GM23338 (cell line): ENCODE measurements around the gene ATG7. TPM values are rescaled to one million over a fixed set of nuclear protein-coding genes. Genes with fewer than 3 reads are reported as not detected.
A peak's percentile ranks its signal among the peaks of the same experiment; 100 is the strongest.

Experiments used
- ATAC-seq: fragments of 200-7000 bp; cut with Tn5 transposase; 3 replicates; pipeline ENCODE4 v1.9.1; 2020
- DNase-seq: peaks from one replicate; pipeline ENCODE4 v3.0.0-alpha.2; 2015; ENCODE audit warnings: low spot score
- H2AFZ ChIP-seq: fragments of 200-600 bp; sonication (generic); 2 replicates; pipeline ENCODE4 v1.8.0; 2016; ENCODE audit warnings: antibody characterized with exemption, mild to moderate bottlenecking, moderate library complexity
- H3F3A ChIP-seq: fragments of 200-600 bp; sonication (generic); replicated peaks from 2 replicates; pipeline ENCODE4 v1.8.0; 2017; ENCODE audit warnings: antibody characterized with exemption, mixed run types, low read depth
- H3K27ac ChIP-seq: fragments of 200-600 bp; sonication (generic); 2 replicates; pipeline ENCODE4 v1.6.1; 2016; ENCODE audit warnings: low read depth
- H3K27me3 ChIP-seq: fragments of 200-600 bp; sonication (generic); 2 replicates; pipeline ENCODE4 v1.8.0; 2016; ENCODE audit warnings: mild to moderate bottlenecking, mixed run types, moderate library complexity; ENCODE audit not compliant: insufficient read depth
- H3K36me3 ChIP-seq: fragments of 200-600 bp; sonication (generic); 2 replicates; pipeline ENCODE4 v1.8.0; 2016; ENCODE audit warnings: mild to moderate bottlenecking; ENCODE audit not compliant: insufficient read depth
- H3K4me1 ChIP-seq: fragments of 200-600 bp; sonication (generic); 2 replicates; pipeline ENCODE4 v1.8.0; 2016; ENCODE audit warnings: mild to moderate bottlenecking, moderate library complexity; ENCODE audit not compliant: insufficient read depth
- H3K4me2 ChIP-seq: fragments of 200-600 bp; sonication (generic); 2 replicates; pipeline ENCODE4 v1.7.1; 2017; ENCODE audit warnings: mixed run types
- H3K4me3 ChIP-seq: fragments of 200-600 bp; sonication (generic); 2 replicates; pipeline ENCODE4 v1.6.1; 2016; ENCODE audit warnings: mixed run types
- H3K79me2 ChIP-seq: fragments of 200-600 bp; sonication (generic); replicated peaks from 2 replicates; pipeline ENCODE4 v1.8.0; 2017; ENCODE audit warnings: mild to moderate bottlenecking; ENCODE audit not compliant: insufficient read depth
- H3K9me2 ChIP-seq: fragments of 200-600 bp; sonication (generic); 2 replicates; pipeline ENCODE4 v1.8.0; 2017; ENCODE audit not compliant: insufficient read depth
- H4K20me1 ChIP-seq: fragments of 200-600 bp; sonication (generic); replicated peaks from 2 replicates; pipeline ENCODE4 v1.8.0; 2017; ENCODE audit warnings: mild to moderate bottlenecking; ENCODE audit not compliant: insufficient read depth
- H3K27ac Mint-ChIP-seq: 2 replicates; pipeline ENCODE4 v1.8.0; 2020; ENCODE audit warnings: inconsistent platforms, mild to moderate bottlenecking, moderate library complexity, mixed read lengths
- H3K27me3 Mint-ChIP-seq: 3 replicates; pipeline ENCODE4 v1.8.0; 2022; ENCODE audit warnings: low read depth, mild to moderate bottlenecking, moderate library complexity, mixed read lengths, inconsistent platforms; ENCODE audit not compliant: insufficient read depth, poor library complexity
- H3K36me3 Mint-ChIP-seq: 3 replicates; pipeline ENCODE4 v1.8.0; 2021; ENCODE audit warnings: low read depth, mild to moderate bottlenecking, inconsistent platforms, moderate library complexity, mixed read lengths
- H3K4me1 Mint-ChIP-seq: 3 replicates; pipeline ENCODE4 v1.8.0; 2020; ENCODE audit warnings: mild to moderate bottlenecking, inconsistent platforms, mixed read lengths
- H3K4me3 Mint-ChIP-seq: 3 replicates; pipeline ENCODE4 v1.8.0; 2021; ENCODE audit warnings: moderate library complexity, mild to moderate bottlenecking, inconsistent platforms, mixed read lengths
- H3K9me3 Mint-ChIP-seq: 3 replicates; pipeline ENCODE4 v1.8.0; 2020; ENCODE audit warnings: moderate library complexity, mild to moderate bottlenecking, inconsistent platforms, mixed read lengths
- CREB1 ChIP-seq: fragments of 250-450 bp; sonication (Bioruptor Pico); IDR thresholded peaks from 2 replicates; pipeline ENCODE4 v1.5.0; 2020; ENCODE audit warnings: low read depth, mild to moderate bottlenecking, moderate library complexity
- EZH2 ChIP-seq: fragments of 200-600 bp; sonication (generic); IDR thresholded peaks from one replicate; pipeline ENCODE4 v1.8.0; 2017; ENCODE audit warnings: antibody characterized with exemption, mild to moderate bottlenecking, low read depth; ENCODE audit not compliant: unreplicated experiment
- EZH2phosphoT487 ChIP-seq: fragments of 200-600 bp; sonication (generic); IDR thresholded peaks from one replicate; pipeline ENCODE4 v1.8.1; 2018; ENCODE audit warnings: antibody characterized with exemption; ENCODE audit not compliant: unreplicated experiment
- NANOG ChIP-seq: IDR thresholded peaks from 2 replicates; pipeline ENCODE4 v1.6.1; 2016; ENCODE audit warnings: antibody characterized with exemption, borderline replicate concordance
- POLR2AphosphoS5 ChIP-seq: IDR thresholded peaks from 2 replicates; pipeline ENCODE4 v1.6.1; 2016; ENCODE audit warnings: antibody characterized with exemption, low read depth
- STAT1 ChIP-seq: IDR thresholded peaks from one replicate; pipeline ENCODE4 v1.6.1; 2016; ENCODE audit warnings: antibody characterized with exemption; ENCODE audit not compliant: unreplicated experiment
- ZNF114 ChIP-seq: fragments of 250-450 bp; sonication (Bioruptor Pico); IDR thresholded peaks from 2 replicates; pipeline ENCODE4 v1.5.0; 2020; ENCODE audit warnings: mild to moderate bottlenecking, moderate library complexity
- polyA plus RNA-seq: library from polyadenylated mRNA; unstranded; fragments of >200 nt; fragmentation: Nextera tagmentation; extraction: Ambion mirVana; gene quantifications from 2 replicates; pipeline ENCODE4 v1.2.1, GENCODE V29; 2016
- total RNA-seq: library from RNA; depleted of rRNA; stranded (reverse); fragments of >200 nt; shearing (Covaris generic); gene quantifications from 2 replicates; pipeline ENCODE4 v1.2.3, GENCODE V29; 2014
- TF ChIP-seq, protein P1 (sequence below): fragments of 250-450 bp; sonication (Bioruptor Pico); IDR thresholded peaks from 2 replicates; pipeline ENCODE4 v1.5.0; 2020; ENCODE audit warnings: mild to moderate bottlenecking, moderate library complexity
- TF ChIP-seq, protein P2 (sequence below): IDR thresholded peaks from one replicate; pipeline ENCODE4 v1.6.1; 2018; ENCODE audit warnings: antibody characterized with exemption; ENCODE audit not compliant: unreplicated experiment
- TF ChIP-seq, protein P3 (sequence below): IDR thresholded peaks from 2 replicates; pipeline ENCODE4 v1.6.1; 2016; ENCODE audit warnings: antibody characterized with exemption
- TF ChIP-seq, protein P4 (sequence below), 2 experiments: fragments of 200-600 bp in 1 of 2; sonication (generic) in 1 of 2; conservative IDR thresholded peaks; 2 replicates each; pipeline versions ENCODE4 v1.5.1 to v1.6.1; 2016 to 2017; ENCODE audit warnings: antibody characterized with exemption in 2 of 2, low read depth in 2 of 2, mild to moderate bottlenecking in 2 of 2, moderate library complexity in 1 of 2

Gene ATG7
- total and polyA plus RNA-seq, 2 experiments from 2014 or later: 16.2 to 36.7 TPM

DNA sequence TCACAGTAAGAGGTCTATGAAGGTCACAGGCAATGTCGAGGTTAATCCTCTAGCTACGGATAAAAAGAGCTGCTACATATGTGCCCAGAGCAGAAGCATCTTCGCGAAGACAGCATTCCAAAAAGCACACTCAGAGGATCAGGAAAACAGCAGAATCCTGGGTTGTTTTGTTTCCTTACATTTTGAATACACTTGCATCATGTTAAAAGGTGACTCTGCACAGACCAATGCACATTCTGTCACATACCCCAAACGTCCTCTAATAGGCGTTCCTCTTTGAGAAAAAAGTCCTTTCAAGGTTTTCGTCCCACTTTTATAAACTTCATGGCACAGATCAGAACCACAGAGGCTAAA lies 318.8 kb downstream of the ATG7 start (continued):
- TF ChIP-seq, protein P1, sequence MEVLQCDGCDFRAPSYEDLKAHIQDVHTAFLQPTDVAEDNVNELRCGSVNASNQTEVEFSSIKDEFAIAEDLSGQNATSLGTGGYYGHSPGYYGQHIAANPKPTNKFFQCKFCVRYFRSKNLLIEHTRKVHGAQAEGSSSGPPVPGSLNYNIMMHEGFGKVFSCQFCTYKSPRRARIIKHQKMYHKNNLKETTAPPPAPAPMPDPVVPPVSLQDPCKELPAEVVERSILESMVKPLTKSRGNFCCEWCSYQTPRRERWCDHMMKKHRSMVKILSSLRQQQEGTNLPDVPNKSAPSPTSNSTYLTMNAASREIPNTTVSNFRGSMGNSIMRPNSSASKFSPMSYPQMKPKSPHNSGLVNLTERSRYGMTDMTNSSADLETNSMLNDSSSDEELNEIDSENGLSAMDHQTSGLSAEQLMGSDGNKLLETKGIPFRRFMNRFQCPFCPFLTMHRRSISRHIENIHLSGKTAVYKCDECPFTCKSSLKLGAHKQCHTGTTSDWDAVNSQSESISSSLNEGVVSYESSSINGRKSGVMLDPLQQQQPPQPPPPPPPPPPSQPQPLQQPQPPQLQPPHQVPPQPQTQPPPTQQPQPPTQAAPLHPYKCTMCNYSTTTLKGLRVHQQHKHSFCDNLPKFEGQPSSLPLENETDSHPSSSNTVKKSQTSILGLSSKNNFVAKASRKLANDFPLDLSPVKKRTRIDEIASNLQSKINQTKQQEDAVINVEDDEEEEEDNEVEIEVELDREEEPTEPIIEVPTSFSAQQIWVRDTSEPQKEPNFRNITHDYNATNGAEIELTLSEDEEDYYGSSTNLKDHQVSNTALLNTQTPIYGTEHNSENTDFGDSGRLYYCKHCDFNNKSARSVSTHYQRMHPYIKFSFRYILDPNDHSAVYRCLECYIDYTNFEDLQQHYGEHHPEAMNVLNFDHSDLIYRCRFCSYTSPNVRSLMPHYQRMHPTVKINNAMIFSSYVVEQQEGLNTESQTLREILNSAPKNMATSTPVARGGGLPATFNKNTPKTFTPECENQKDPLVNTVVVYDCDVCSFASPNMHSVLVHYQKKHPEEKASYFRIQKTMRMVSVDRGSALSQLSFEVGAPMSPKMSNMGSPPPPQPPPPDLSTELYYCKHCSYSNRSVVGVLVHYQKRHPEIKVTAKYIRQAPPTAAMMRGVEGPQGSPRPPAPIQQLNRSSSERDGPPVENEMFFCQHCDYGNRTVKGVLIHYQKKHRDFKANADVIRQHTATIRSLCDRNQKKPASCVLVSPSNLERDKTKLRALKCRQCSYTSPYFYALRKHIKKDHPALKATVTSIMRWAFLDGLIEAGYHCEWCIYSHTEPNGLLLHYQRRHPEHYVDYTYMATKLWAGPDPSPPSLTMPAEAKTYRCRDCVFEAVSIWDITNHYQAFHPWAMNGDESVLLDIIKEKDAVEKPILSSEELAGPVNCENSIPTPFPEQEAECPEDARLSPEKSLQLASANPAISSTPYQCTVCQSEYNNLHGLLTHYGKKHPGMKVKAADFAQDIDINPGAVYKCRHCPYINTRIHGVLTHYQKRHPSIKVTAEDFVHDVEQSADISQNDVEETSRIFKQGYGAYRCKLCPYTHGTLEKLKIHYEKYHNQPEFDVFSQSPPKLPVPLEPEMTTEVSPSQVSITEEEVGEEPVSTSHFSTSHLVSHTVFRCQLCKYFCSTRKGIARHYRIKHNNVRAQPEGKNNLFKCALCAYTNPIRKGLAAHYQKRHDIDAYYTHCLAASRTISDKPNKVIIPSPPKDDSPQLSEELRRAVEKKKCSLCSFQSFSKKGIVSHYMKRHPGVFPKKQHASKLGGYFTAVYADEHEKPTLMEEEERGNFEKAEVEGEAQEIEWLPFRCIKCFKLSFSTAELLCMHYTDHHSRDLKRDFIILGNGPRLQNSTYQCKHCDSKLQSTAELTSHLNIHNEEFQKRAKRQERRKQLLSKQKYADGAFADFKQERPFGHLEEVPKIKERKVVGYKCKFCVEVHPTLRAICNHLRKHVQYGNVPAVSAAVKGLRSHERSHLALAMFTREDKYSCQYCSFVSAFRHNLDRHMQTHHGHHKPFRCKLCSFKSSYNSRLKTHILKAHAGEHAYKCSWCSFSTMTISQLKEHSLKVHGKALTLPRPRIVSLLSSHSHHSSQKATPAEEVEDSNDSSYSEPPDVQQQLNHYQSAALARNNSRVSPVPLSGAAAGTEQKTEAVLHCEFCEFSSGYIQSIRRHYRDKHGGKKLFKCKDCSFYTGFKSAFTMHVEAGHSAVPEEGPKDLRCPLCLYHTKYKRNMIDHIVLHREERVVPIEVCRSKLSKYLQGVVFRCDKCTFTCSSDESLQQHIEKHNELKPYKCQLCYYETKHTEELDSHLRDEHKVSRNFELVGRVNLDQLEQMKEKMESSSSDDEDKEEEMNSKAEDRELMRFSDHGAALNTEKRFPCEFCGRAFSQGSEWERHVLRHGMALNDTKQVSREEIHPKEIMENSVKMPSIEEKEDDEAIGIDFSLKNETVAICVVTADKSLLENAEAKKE (CRISPR knock-in tag): no peak
- no peak for TF ChIP-seq EZH2phosphoT487
- TF ChIP-seq ZNF114 (CRISPR knock-in tag): no peak
- TF ChIP-seq EZH2: no peak
- TF ChIP-seq STAT1: no peak

DNA sequence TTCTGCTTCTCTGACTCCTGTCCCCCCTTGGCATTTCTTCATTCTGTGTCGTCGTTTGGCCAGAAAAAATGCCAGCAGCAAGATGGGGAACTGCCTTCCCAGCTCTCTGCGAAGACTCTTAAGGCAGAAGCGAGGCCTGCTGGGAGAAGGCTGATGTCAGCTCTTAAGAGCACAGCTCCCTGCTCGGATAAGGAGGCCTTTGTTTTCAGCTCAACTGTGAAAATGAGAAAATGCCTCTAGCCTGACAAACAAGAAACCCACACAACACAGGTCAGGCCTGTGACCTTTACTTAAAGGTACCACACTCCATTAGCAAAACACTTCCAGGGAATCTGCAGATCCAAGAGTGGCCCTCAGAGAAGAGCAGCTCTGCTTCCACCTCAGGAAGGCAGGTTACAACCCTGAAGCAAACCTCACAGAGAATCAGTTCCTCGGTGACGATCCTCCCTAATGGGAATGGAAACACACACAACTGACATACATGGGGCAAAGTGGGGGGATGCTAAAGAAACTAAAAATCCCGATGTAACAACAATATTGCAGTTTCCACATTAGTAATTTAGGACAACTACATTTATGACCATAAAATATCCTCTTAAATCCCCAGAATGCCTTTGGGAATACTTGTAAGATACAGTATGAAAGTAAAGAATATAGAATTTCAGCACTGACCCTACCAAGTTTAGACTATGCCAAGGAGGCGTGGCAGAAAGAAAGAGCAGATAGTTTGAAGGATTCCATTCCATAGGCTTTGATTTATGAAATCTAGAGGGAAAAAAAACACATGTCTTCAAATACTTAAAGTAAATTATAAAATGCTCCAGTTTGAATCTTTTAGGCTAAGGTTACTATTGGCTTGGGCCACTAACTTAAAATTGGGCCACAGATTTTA lies 319.4 kb downstream of the ATG7 start:
- peaks cover 89% of the 10 kb centered on the region for H3K79me2 ChIP-seq
- peak; percentile 84 for ATAC-seq
- no peaks in the 10 kb centered on the region for H3F3A ChIP-seq
- H3K27me3 ChIP-seq: no peaks in the 10 kb centered on the region
- peaks cover 9% of the 10 kb centered on the region for H3K27me3 Mint-ChIP-seq
- peaks cover 64% of the 10 kb centered on the region for H3K4me1 Mint-ChIP-seq
- DNase-seq: peak; percentile 69
- peak overlapping the region; percentile 93 for H3K27ac Mint-ChIP-seq
- H3K9me2 ChIP-seq: no peaks in the 10 kb centered on the region
- no peak overlapping the region for H2AFZ ChIP-seq
- peak overlapping the region; percentile 65; the same call in 1 of the 2 replicates for H3K4me2 ChIP-seq
- no peaks in the 10 kb centered on the region; the same call in 1 of the 3 replicates for H3K9me3 Mint-ChIP-seq
- peaks cover 22% of the 10 kb centered on the region; the same call in 1 of the 2 replicates for H4K20me1 ChIP-seq
- peaks cover 16% of the 10 kb centered on the region for H3K36me3 Mint-ChIP-seq
- 0 out of 2 replicates have a peak overlapping the region, but pooled peaks have one; percentile 8 for H3K4me3 ChIP-seq
- peaks cover 44% of the 10 kb centered on the region for H3K4me1 ChIP-seq
- H3K27ac ChIP-seq: peak overlapping the region; percentile 86
- H3K4me3 Mint-ChIP-seq: peak overlapping the region; percentile 35; the same call in 2 of the 3 replicates
- H3K36me3 ChIP-seq: no peaks in the 10 kb centered on the region
- TF ChIP-seq STAT1: no peak
- TF ChIP-seq, protein P2, sequence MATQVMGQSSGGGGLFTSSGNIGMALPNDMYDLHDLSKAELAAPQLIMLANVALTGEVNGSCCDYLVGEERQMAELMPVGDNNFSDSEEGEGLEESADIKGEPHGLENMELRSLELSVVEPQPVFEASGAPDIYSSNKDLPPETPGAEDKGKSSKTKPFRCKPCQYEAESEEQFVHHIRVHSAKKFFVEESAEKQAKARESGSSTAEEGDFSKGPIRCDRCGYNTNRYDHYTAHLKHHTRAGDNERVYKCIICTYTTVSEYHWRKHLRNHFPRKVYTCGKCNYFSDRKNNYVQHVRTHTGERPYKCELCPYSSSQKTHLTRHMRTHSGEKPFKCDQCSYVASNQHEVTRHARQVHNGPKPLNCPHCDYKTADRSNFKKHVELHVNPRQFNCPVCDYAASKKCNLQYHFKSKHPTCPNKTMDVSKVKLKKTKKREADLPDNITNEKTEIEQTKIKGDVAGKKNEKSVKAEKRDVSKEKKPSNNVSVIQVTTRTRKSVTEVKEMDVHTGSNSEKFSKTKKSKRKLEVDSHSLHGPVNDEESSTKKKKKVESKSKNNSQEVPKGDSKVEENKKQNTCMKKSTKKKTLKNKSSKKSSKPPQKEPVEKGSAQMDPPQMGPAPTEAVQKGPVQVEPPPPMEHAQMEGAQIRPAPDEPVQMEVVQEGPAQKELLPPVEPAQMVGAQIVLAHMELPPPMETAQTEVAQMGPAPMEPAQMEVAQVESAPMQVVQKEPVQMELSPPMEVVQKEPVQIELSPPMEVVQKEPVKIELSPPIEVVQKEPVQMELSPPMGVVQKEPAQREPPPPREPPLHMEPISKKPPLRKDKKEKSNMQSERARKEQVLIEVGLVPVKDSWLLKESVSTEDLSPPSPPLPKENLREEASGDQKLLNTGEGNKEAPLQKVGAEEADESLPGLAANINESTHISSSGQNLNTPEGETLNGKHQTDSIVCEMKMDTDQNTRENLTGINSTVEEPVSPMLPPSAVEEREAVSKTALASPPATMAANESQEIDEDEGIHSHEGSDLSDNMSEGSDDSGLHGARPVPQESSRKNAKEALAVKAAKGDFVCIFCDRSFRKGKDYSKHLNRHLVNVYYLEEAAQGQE: no peak
- TF ChIP-seq, protein P3, sequence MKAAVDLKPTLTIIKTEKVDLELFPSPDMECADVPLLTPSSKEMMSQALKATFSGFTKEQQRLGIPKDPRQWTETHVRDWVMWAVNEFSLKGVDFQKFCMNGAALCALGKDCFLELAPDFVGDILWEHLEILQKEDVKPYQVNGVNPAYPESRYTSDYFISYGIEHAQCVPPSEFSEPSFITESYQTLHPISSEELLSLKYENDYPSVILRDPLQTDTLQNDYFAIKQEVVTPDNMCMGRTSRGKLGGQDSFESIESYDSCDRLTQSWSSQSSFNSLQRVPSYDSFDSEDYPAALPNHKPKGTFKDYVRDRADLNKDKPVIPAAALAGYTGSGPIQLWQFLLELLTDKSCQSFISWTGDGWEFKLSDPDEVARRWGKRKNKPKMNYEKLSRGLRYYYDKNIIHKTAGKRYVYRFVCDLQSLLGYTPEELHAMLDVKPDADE: no peak
- no peak for TF ChIP-seq CREB1 (CRISPR knock-in tag)
- TF ChIP-seq, protein P4, sequence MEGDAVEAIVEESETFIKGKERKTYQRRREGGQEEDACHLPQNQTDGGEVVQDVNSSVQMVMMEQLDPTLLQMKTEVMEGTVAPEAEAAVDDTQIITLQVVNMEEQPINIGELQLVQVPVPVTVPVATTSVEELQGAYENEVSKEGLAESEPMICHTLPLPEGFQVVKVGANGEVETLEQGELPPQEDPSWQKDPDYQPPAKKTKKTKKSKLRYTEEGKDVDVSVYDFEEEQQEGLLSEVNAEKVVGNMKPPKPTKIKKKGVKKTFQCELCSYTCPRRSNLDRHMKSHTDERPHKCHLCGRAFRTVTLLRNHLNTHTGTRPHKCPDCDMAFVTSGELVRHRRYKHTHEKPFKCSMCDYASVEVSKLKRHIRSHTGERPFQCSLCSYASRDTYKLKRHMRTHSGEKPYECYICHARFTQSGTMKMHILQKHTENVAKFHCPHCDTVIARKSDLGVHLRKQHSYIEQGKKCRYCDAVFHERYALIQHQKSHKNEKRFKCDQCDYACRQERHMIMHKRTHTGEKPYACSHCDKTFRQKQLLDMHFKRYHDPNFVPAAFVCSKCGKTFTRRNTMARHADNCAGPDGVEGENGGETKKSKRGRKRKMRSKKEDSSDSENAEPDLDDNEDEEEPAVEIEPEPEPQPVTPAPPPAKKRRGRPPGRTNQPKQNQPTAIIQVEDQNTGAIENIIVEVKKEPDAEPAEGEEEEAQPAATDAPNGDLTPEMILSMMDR (conservative IDR thresholded peaks at IDR 0.05; ENCODE audit: low read depth in 2 of 2): no peak
- no peak for TF ChIP-seq EZH2
- no peak for TF ChIP-seq NANOG
- no peak for TF ChIP-seq POLR2AphosphoS5
